ENCODE data around the gene MRGPRE. TPM values are rescaled to one million over a fixed set of nuclear protein-coding genes. Genes with fewer than 3 reads are reported as not detected.

The MRGPRE gene
- total RNA-seq, 1 experiment from 2014 or later, result not detected

- DNase-seq, result no peak
- H3K9me3 ChIP-seq (ENCODE audit: low read length), result no peaks in the 10 kb centered on the region
- H3K9me2 ChIP-seq (replicated peaks; ENCODE audit: insufficient read depth, low read length), result no peaks in the 10 kb centered on the region
- no peaks in the 10 kb centered on the region for H4K20me1 ChIP-seq (ENCODE audit: insufficient read depth, low read depth, low read length)
- no peak overlapping the region for H3K4me3 ChIP-seq (ENCODE audit: low read length)
- no peaks in the 10 kb centered on the region for H3K27me3 ChIP-seq (ENCODE audit: low read length)
- no peak overlapping the region for H3K27ac ChIP-seq (ENCODE audit: low read length)
- H2AFZ ChIP-seq (ENCODE audit: low read length), result no peak overlapping the region
- H3K79me2 ChIP-seq (ENCODE audit: low read length), result no peaks in the 10 kb centered on the region
- H3K9ac ChIP-seq (ENCODE audit: low read length), result no peak overlapping the region
- no peak overlapping the region for H3K4me2 ChIP-seq (ENCODE audit: low read depth, low read length, poor library complexity, severe bottlenecking)
- no peaks in the 10 kb centered on the region for H3K4me1 ChIP-seq (ENCODE audit: low read length)
- H3K36me3 ChIP-seq (ENCODE audit: insufficient read depth, low read length), result no peaks in the 10 kb centered on the region
These were observed 12.1 kb downstream of the MRGPRE start for GRCh38 chr11:3220101-3220500.

- H3K4me3 ChIP-seq (ENCODE audit: low read length), result no peak overlapping the region
- no peak overlapping the region for H3K4me2 ChIP-seq (ENCODE audit: low read depth, low read length, poor library complexity, severe bottlenecking)
- H3K27me3 ChIP-seq (ENCODE audit: low read length), result no peaks in the 10 kb centered on the region
- no peak overlapping the region for H3K9ac ChIP-seq (ENCODE audit: low read length)
- H3K27ac ChIP-seq (ENCODE audit: low read length), result no peak overlapping the region
- no peaks in the 10 kb centered on the region for H3K9me3 ChIP-seq (ENCODE audit: low read length)
- H3K36me3 ChIP-seq (ENCODE audit: insufficient read depth, low read length), result no peaks in the 10 kb centered on the region
- no peaks in the 10 kb centered on the region for H3K4me1 ChIP-seq (ENCODE audit: low read length)
- no peaks in the 10 kb centered on the region for H3K9me2 ChIP-seq (replicated peaks; ENCODE audit: insufficient read depth, low read length)
- no peak for DNase-seq
- no peaks in the 10 kb centered on the region for H4K20me1 ChIP-seq (ENCODE audit: insufficient read depth, low read depth, low read length)
- no peaks in the 10 kb centered on the region for H3K79me2 ChIP-seq (ENCODE audit: low read length)
- no peak overlapping the region for H2AFZ ChIP-seq (ENCODE audit: low read length)
These were observed 12.8 kb downstream of the MRGPRE start for GRCh38 chr11:3219281-3219892.

GRCh38 chr11:3218483-3219280 lies 13.5 kb downstream of the MRGPRE start, which contains the start of gene MRGPRG:
Gene MRGPRG (minus strand): TSS chr11:3218813. CDS start chr11:3218813, 0 bp downstream.
- no peak within 1 kb of the TSS for H2AFZ ChIP-seq (ENCODE audit: low read length)
- no peak within 1 kb of the TSS for H3K4me3 ChIP-seq (ENCODE audit: low read length)
- no peak within 1 kb of the TSS for H3K9ac ChIP-seq (ENCODE audit: low read length)
- no peaks in the 10 kb centered on the region for H3K79me2 ChIP-seq (ENCODE audit: low read length)
- no peak within 1 kb of the TSS for H3K4me2 ChIP-seq (ENCODE audit: low read depth, low read length, poor library complexity, severe bottlenecking)
- no peaks in the 10 kb centered on the region for H3K36me3 ChIP-seq (ENCODE audit: insufficient read depth, low read length)
- no peak within 1 kb of the TSS for H3K27ac ChIP-seq (ENCODE audit: low read length)
- no peak for DNase-seq
- no peaks in the 10 kb centered on the region for H3K4me1 ChIP-seq (ENCODE audit: low read length)
- no peaks in the 10 kb centered on the region for H3K9me3 ChIP-seq (ENCODE audit: low read length)
- no peaks in the 10 kb centered on the region for H4K20me1 ChIP-seq (ENCODE audit: insufficient read depth, low read depth, low read length)
- H3K27me3 ChIP-seq (ENCODE audit: low read length), result no peaks in the 10 kb centered on the region
- no peaks in the 10 kb centered on the region for H3K9me2 ChIP-seq (replicated peaks; ENCODE audit: insufficient read depth, low read length)

- Histone ChIP-seq H3K36me3 (ENCODE audit: insufficient read depth, low read length) (no peaks in the 10 kb centered on the region), H4K20me1 (ENCODE audit: insufficient read depth, low read depth, low read length) (no peaks in the 10 kb centered on the region), H3K4me1 (ENCODE audit: low read length) (no peaks in the 10 kb centered on the region), H3K9ac (ENCODE audit: low read length) (no peak overlapping the region), H3K9me2 (replicated peaks; ENCODE audit: insufficient read depth, low read length) (no peaks in the 10 kb centered on the region), H3K4me3 (ENCODE audit: low read length) (no peak overlapping the region), H2AFZ (ENCODE audit: low read length) (no peak overlapping the region), H3K27me3 (ENCODE audit: low read length) (no peaks in the 10 kb centered on the region), H3K9me3 (ENCODE audit: low read length) (no peaks in the 10 kb centered on the region), H3K27ac (ENCODE audit: low read length) (no peak overlapping the region), H3K79me2 (ENCODE audit: low read length) (no peaks in the 10 kb centered on the region), H3K4me2 (ENCODE audit: low read depth, low read length, poor library complexity, severe bottlenecking) (no peak overlapping the region)
- DNase-seq, result no peak
These were observed 14.3 kb downstream of the MRGPRE start for GRCh38 chr11:3217818-3218482.

- Histone ChIP-seq H4K20me1 (ENCODE audit: insufficient read depth, low read depth, low read length) (no peaks in the 10 kb centered on the region), H3K4me3 (ENCODE audit: low read length) (no peak overlapping the region), H3K27me3 (ENCODE audit: low read length) (no peaks in the 10 kb centered on the region), H3K27ac (ENCODE audit: low read length) (no peak overlapping the region), H3K9me2 (replicated peaks; ENCODE audit: insufficient read depth, low read length) (no peaks in the 10 kb centered on the region), H3K9me3 (ENCODE audit: low read length) (no peaks in the 10 kb centered on the region), H3K9ac (ENCODE audit: low read length) (no peak overlapping the region), H3K79me2 (ENCODE audit: low read length) (no peaks in the 10 kb centered on the region), H3K4me1 (ENCODE audit: low read length) (no peaks in the 10 kb centered on the region), H3K36me3 (ENCODE audit: insufficient read depth, low read length) (no peaks in the 10 kb centered on the region), H2AFZ (ENCODE audit: low read length) (no peak overlapping the region), H3K4me2 (ENCODE audit: low read depth, low read length, poor library complexity, severe bottlenecking) (no peak overlapping the region)
- DNase-seq, result no peak
These were observed 16.1 kb downstream of the MRGPRE start for GRCh38 chr11:3216027-3216525.

GRCh38 chr11:3215346-3216026 lies 16.7 kb downstream of the MRGPRE start:
- no peak overlapping the region for H3K27ac ChIP-seq (ENCODE audit: low read length)
- H2AFZ ChIP-seq (ENCODE audit: low read length), result no peak overlapping the region
- no peaks in the 10 kb centered on the region for H3K36me3 ChIP-seq (ENCODE audit: insufficient read depth, low read length)
- no peak for DNase-seq
- H3K9me2 ChIP-seq (replicated peaks; ENCODE audit: insufficient read depth, low read length), result no peaks in the 10 kb centered on the region
- H3K4me2 ChIP-seq (ENCODE audit: low read depth, low read length, poor library complexity, severe bottlenecking), result no peak overlapping the region
- no peaks in the 10 kb centered on the region for H3K79me2 ChIP-seq (ENCODE audit: low read length)
- H3K27me3 ChIP-seq (ENCODE audit: low read length), result no peaks in the 10 kb centered on the region
- no peaks in the 10 kb centered on the region for H3K4me1 ChIP-seq (ENCODE audit: low read length)
- no peak overlapping the region for H3K4me3 ChIP-seq (ENCODE audit: low read length)
- no peaks in the 10 kb centered on the region for H3K9me3 ChIP-seq (ENCODE audit: low read length)
- H3K9ac ChIP-seq (ENCODE audit: low read length), result no peak overlapping the region
- no peaks in the 10 kb centered on the region for H4K20me1 ChIP-seq (ENCODE audit: insufficient read depth, low read depth, low read length)

GRCh38 chr11:3214420-3214699 lies 17.9 kb downstream of the MRGPRE start:
- Histone ChIP-seq H3K4me3 (ENCODE audit: low read length) (no peak overlapping the region), H3K27me3 (ENCODE audit: low read length) (no peaks in the 10 kb centered on the region; the same call in 1 of the 2 replicates), H3K79me2 (ENCODE audit: low read length) (no peaks in the 10 kb centered on the region), H3K27ac (ENCODE audit: low read length) (no peak overlapping the region), H3K9me3 (ENCODE audit: low read length) (no peaks in the 10 kb centered on the region), H3K4me1 (ENCODE audit: low read length) (no peaks in the 10 kb centered on the region), H3K9me2 (replicated peaks; ENCODE audit: insufficient read depth, low read length) (no peaks in the 10 kb centered on the region), H2AFZ (ENCODE audit: low read length) (no peak overlapping the region), H3K9ac (ENCODE audit: low read length) (no peak overlapping the region), H4K20me1 (ENCODE audit: insufficient read depth, low read depth, low read length) (no peaks in the 10 kb centered on the region), H3K4me2 (ENCODE audit: low read depth, low read length, poor library complexity, severe bottlenecking) (no peak overlapping the region), H3K36me3 (ENCODE audit: insufficient read depth, low read length) (no peaks in the 10 kb centered on the region)
- no peak for DNase-seq

Measured in Karpas-422 (cell line).